Activated T-cell treated with anti-CD3 and anti-CD28 coated beads for 1 hour (primary cell): Measurements from ENCODE around the gene YKT6.

Experiments used
- DNase-seq: peaks from one replicate; pipeline ENCODE4 v3.0.0-alpha.2; 2020; ENCODE audit warnings: low read depth

YKT6 gene

DNA sequence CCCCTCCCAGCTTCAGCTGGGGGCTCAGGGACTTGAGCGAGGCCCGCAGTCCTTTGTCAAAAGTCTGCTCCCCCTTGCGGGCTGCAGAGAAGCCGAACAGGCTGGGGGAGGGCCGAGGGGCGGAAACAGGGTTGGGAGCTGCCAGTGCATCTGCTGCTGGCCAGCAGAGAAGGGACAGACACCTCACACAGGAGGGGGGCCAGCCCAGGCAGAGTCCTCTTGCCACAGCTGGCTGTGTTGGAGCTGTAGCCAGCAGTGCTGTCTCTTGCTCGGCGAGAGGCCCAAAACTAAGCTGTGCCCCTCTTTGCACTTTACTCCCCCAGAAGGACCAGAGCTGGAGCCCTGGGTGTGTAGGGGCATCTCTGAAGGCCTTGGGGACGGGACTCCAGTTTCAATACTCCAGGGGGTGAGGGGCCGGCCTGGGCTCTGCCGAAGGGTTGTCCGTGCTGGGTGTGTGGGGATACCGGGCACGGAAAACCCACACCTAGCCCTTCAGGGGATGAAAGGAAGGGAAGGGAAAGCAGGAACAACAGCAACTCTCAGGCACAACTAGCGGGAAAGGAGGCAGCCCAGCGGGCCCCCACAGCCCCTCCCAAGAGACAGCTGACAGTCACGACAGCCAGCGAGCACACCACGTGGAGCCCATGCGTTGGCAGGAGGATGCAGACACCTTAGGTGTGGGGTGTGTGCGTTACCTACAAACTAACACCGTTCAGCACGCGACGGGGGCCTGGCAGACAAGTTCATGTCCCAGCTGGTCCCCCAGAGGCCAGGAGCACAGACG, 17.8 kb downstream of the YKT6 start:
- no peak for DNase-seq

DNA sequence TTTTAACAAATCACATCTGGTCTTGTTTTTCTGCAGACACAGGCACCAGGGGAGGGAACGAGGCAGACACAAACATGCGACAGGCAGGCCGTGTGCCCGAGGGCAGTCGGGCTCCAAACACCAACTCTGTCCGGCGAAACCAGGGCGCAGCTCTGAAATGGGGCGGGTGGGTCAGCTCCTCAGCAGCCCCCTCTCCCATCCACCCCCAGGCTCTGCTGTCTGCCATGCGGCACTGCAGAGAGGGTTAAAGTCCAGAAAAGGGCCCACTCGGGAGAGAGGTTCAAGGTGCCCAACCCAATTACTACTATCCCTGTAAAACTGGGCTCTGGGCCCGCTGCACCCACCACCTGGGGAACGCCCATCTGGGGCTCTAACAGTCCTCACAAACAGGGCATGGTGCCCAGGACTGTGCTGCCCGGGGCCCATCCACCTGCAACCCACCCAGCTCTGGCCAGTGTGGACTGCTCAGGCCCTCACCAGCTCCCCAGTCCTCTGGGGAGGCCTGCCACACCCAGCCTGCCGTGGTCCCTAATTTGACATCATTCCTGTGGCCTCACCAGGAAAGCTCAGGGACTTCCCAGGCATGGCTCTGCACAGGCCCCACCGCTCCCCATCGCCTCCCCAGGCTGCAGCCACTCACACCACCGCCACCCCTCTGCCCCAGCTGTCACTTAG, 18.7 kb downstream of the YKT6 start:
- no peak for DNase-seq

DNA sequence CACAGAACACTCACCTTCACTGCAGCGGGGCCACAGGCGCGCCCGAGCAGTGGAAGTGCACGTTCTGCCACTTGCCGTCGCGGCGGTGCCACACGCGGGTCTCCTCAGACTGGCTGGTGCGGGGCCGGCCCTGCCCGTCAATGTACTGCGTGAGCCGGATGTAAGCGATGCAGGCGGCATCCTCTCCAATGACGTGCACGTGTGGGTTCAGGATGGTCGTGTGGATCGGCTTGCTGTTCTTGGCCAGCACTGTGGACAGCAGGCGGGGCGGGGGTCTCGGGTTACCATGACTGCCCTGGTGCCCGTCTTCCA, 19.2 kb downstream of the YKT6 start:
- DNase-seq: no peak

DNA sequence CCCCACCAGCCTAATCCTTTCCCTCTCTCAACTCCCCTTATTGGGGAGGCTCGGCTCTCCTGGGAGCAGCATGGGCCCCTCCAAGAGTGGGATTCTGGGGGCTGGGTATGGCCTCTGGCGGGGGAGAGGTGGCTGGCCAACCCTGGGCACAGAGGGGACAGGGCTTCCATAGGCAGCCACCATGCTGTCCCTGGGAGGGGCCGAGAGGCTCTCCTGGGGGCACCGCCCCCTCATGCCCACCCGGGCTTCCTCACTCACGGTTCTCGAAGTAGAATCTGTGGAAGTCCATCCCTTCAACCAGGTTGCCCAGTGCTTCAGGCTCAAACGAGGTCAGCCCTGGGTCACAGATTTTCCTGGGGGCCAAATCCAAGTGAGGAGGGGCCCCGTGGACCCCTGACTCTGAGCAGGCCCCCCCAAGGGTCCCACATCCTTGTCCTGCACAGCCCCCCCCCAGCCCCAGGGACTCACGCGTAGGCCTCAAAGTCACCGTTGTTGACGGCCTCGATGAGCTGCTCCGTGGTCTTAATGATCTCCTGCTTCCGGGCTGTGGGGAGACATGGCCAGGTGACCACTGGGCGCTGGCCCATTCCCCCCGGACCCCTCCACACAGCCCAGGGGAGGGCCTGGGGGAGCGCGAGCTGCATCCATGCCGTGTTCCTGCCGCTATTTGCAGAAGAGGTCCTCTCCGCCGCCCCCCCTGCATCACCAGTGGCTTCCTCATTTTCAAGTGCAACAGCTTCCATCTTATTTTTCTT, 19.8 kb downstream of the YKT6 start:
- no peak for DNase-seq

DNA sequence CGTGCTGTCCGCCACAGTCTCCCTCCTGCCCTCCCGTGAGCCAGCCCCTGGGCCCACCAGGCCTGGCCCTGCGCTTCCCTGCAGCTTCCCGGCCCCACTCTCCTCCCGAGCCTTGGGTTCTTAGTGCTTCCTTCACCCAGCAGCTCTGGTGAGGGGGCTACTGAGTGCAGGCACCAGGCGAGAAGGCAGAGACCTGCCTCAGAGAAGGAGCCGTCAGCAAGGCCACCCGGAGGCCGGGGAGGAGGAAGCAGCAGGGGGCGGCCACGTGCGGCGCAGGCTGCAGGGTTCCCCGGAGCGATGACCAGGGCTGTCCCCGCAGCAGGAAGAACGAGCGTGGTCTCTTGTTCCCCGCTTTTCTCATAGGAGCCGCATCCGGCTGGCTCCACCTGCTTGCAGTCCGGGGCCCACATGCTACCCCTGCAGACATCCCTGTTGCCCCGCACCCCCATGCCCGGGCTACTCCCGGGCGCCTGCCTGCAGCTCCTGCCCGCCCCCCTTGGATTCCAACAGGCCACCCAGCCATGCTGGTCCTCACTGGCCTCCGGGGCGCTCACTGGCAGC, 20.5 kb downstream of the YKT6 start:
- DNase-seq: no peak

DNA sequence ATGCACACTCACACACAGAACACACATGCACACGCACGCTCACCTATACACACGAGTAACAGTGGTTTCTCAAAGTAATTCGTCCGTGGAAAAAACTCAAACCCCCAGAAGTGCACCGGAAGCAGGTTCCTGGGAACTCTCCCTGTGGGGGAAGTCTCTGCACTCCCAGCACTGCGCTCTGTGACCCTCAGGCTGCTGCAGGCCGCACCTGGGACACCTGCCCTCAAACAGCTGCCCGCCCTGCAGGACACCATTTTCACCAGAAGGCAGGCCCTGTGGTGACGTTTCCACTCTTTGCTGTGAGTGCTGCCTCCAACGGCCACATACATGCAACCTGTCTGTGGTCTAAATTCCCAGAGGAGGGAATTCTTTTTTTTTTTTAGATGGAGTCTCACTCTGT, 21.3 kb downstream of the YKT6 start:
- DNase-seq: no peak

DNA sequence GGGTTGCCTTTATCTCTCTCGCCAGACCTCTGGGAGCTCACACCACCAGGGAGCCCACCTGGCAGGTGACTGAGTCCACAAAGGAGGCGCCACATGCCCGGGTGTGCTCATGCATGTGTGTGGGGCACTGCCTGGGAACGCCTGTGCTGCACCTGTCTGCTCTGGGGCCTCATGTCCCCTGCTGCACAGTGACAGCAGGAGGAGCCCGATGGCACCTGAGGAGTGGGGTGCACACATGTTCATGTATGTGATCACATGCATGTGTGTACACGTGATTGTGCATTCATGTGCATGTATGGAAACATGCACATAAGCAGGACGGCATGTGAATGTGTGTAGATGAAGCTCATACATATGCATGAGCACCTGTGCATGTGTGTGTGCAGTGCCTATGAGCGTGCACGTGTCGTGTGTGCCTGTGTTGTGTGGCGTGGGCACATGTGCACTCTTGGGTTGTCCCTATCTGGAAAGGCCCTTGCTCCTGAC, 22.0 kb downstream of the YKT6 start:
- no peak for DNase-seq

DNA sequence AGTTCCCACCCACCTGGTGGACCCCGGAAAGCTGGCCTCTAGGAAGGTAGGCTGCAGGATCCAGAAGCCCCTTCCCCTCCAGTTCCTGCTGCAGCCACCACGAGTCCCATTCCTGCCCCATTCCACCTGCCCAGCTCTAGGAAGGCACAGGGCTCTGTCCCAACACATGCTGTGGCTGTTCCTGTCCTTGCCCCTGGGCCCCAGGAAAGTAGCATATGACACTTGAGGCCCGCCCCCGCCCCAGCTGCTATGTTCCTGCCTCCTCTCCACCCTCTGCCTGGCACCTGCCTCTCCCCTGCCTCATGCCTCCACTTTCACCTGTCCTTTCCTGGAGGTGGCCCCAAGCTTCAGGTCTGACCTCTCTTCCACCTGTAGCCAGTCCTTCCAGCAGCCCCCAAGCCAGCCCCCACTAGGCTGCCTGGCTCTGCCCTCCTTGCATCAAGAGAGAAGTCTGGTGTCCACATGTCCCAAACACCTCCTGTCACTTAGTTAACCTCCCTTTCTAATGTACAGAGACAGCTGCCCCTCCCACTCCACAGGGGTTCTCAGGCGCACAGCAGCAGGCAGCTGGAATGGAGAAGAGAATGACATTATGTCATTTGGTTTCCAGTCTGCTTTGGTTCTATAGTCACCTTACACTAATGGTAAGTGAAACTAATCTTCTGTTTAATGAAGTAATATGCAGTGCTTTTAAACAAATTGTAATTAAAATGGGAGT, 22.7 kb downstream of the YKT6 start:
- DNase-seq: no peak

DNA sequence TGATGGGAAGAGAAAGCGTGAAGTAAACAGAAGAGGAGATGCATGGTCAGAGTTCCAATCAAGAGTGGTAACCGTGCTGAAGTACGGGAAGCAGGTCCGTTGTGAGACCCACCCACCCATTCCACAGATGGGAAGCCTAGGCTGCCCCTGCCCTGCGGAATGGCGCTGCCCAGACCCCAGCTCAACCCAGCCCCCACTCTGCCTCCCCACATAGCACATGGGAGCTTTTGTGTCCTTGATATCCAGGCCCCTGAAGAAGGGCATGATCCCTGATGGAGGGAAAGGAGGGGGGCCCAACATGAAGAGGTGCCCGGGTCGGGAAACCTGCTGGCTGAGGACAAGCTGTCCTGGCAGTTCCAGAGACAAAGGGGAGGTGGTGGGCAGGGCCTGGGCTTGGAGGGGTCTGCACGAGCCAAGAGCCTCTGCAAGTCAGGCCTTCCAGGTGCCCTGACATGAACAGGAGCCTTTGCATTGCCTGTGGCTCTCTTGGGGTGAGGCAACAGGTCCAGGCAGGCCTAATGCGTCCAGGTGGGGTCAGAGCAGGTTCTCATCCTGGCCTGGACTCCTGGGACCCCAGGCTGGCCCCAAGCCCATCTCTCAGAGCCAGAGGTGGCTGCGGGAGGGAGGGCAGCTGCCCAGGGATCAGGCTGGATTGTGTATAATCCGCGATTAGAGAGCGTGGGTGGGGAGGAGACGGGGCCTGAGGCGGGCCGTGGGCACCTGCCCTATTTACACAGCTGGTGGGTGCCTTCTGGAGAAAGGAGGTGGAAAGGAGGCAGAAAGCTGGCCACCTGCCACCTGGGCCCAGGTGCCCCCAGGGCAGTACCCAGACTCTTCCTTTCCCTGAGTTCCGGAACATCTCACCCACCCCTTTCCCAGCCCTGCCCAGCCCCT, 23.5 kb downstream of the YKT6 start:
- no peak for DNase-seq

DNA sequence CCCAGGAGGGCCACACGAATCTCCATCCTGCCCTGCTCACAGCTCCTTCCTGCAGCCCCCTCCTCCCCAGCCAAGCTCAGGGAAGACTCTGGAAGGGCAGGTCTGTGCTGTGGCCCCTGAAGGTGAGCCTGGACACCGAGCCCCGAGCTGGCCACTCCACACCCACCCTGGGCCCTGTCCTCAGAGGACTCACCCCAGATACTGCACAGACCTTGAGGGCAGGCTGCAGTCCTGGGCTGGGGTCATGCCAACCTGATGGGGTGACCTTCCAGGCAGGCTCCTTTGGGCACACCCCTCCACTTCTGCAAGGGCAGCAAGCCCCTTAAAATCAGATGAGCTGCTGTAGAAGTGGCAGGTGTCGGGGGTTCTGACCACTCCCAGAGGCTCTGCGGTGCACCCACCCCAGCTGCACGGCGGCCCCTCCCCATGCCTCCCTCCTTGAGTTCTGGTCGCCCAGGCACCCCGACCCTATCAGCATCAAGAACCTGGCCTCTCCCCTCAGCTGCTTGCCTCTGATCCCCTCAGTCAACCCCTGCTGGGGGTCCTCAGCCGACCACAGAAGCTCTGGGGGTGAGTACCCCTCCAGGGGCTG, 24.3 kb downstream of the YKT6 start:
- DNase-seq: no peak

DNA sequence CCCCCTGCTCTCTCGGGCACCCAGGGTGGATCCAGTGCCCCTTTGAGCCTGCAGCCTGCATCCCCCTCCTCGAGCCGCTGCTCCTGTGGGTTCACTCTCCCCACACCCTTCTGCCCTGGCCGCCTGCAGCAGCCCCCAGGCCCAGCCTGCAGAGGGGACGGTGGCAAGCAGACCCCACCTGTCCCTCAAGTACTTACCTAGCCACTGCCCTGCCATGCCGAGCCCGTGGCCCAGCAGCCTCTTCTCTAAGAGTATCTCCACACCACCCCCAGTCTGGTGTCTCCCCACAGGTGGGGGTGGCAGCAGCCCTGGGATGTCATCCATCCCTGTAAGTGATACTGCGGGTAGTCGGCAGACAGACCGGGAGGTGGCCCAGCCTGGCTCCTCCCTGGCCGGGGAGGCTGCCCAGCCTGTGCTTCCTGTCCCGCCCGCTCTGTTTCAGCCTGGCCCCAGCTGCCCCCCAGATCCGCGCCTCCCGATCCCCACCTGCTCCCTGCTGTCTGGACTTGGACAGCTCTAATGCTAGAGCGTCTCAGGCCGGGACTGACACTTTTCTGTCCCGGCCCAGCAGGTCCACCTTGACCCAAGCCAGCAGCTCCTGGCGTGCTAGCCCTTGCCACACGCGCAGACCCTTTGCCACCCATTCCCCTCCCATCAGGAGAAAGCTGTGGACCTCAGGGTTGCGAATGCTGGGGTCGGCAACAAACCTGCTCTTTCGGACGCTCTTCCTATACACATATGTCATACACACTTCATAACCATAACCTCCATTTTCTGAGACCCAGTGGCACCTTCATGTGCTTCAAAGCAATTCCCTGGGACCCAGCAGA, 25.0 kb downstream of the YKT6 start:
- DNase-seq: no peak

DNA sequence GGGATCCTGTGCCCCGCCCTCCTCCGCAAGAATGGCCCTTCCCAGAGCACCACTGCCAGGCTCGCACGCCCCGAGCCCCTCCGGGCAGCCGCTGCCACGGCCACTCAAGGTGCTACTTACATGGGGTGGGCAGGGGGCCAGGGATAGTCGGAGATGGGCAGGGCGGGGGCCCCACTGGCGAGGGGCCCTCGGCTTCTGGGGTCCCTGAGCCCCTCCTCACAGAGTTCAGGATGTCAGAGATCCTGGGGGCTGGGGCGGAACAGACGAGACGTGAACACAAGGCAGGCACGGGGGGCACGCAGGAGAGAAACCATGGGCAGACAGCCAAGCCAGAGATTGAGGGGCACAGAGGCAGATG, 25.6 kb downstream of the YKT6 start:
- no peak for DNase-seq

DNA sequence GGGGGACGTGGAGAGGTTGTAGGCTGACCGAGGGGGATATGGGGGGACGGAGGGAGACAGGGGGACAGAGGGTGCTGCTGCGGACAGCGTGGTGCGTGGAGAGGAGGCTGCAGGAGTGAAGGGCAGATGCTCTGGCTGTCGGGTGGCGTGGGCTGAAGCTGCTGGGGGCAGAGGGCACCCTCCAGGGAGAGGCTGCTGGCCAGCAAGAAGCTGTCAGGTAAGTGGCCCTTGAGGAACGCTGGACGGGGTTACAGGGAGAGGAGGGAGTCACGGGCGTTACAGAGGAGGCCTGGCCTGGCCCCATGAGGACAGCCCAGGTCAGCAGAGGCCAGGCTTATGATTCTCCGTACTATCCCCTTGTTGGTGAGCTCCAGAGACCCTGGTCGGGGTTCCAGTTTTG, 27.1 kb downstream of the YKT6 start:
- no peak for DNase-seq

DNA sequence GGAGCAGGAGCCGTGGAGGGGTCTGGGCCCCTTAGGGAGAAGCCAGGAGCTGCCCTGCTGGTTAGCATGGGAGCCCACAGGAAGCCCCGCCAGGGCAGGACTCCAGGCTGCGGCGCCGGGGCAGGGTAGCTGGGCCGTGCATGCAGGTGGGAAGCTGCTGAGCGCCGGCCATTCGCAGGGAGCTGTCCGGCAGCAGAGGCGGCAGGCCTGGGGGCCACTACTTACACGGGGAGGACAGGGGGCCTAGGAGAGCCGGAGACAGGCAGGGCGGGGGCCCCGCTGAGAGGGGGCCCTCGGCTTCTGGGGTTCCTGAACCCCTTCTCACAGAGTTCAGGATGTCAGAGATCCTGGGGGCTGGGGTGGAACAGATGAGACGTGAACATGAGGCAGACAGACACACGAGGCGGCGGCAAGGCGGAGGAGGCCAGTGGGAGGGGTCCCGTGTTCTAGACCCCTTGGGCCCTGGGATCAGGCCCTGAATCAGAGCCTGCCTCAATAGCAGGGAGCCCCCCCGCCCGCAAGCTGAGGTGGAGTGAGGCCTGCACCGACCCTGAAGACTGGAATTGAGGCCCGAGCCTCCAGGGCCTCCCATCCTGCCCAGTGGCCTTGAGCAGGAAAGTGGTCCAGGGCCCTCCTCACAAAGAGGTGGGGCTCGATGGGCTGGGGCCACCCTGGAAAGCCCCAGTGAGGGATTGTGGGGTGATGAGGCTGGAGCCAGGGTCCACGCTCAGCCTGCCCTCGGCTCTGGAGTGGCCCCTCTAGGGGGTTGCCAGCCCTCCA, 28.0 kb downstream of the YKT6 start:
- no peak for DNase-seq

DNA sequence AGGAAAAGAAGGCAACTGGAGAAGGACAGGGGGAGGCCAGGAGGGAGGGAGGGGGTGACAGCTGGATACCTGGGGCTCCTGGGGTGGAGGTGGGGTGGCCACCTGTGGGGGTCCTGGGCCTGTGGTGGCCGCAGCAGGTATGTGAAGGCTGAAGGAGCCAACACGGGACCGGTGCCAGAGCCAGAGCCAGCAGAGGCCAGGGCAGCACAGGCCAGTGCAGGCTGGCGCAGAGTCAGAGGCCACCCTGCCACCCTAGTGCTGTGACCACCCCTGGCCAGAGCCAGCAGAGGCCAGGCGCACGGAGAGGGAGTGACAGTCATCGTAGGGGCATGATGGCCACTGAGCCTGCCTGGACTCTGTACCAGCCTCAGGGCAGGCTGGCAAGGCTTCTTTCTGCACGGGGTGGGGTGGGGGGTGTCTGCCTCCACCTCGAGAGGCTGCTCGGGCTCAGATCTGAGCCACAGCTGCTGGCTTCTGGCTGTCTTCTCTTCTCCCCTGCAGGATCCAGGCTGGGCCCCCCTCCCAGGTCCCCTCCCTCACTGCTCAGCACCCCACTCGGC, 28.8 kb downstream of the YKT6 start:
- DNase-seq: no peak

DNA sequence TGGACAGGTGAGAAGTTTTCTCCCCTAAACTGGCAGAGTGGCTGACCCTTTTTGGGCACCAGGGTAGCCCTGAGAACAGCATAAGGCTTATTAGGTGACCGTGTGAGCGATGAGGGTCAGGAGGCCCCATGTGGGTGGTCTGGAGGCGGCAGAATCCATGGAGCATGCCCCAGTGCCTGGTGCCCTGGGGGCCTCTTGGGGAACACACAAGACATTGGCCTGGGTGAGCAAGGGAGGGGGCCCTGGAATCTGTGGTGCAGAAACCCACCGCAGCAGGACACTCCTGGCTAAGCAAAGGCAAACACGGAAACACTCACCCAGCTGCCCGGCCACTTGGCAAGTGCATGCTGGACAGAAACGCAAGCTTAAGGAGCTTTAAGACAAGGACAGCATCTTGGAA, 29.5 kb downstream of the YKT6 start:
- no peak for DNase-seq

DNA sequence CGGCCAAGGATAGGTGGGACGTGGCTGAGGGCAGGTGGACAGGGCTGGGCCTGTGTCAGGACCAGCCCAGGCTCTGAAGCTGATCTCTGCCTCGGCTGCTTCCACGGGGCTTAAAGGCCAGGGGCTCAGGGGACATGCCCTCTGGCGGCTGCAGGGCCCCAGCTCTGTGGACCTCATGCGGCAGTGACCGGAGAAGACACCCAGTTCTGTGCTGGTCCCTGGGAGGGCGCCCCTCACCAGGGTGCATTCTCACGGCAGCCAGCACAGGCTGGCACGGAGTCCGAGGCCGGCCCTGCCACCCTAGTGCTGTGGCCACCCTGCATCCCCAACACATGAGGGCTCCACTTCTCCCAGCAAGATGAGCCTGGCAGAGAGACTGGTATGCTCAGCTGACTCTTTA, 30.3 kb downstream of the YKT6 start:
- no peak for DNase-seq

DNA sequence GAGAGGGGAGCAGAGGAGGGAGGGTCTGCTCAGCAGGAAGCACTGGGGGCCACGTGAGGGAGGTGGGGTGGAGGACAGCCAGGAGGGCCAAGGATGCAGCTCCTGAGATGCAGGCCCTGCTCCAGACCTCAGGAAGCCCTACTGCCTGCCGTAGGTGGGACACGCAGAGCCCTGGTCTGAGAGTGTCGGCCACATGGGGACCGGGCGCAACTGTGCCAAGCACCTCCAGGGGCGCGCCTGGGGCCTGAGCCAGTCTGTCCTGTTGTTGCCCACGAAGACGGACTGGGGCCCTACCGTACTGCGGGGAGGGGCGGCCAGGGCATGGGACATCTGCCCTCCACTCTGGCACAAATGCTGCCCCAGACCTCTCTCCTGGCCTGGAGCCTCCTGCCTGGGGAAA, 31.6 kb downstream of the YKT6 start:
- no peak for DNase-seq
